Esophagus muscularis mucosa (tissue), 4 donors: Measurements from ENCODE around the gene C9. TPM values are rescaled to one million over a fixed set of nuclear protein-coding genes. Genes with fewer than 3 reads are reported as not detected.
"Not testable (repeated sequence)": the region's sequence is repeated elsewhere in the genome, so short reads cannot be mapped to it uniquely, and the experiment has no call there.

Experiments
- DNase-seq: peaks from one replicate; pipeline ENCODE4 v3.0.0-alpha.2; 2017; ENCODE audit errors: extremely low spot score
- H3K27ac ChIP-seq, 4 donors: fragments of 200-600 bp; sonication (generic); replicated peaks in 1 of 4; 1 replicate in 3 of 4; 2 replicates in 1 of 4; pipeline ENCODE4 v1.5.1; 2016 to 2019; ENCODE audit warnings: mild to moderate bottlenecking in 1 of 4
- H3K27me3 ChIP-seq, 4 donors: fragments of 200-600 bp; sonication (generic); one replicate each; pipeline versions ENCODE4 v1.5.1 to v1.6.0; 2016 to 2019
- H3K36me3 ChIP-seq, 4 donors: fragments of 200-600 bp; sonication (generic); one replicate each; pipeline ENCODE4 v1.5.1; 2016 to 2019
- H3K4me1 ChIP-seq, 4 donors: fragments of 200-600 bp; sonication (generic); one replicate each; pipeline ENCODE4 v1.5.1; 2016 to 2019
- H3K4me3 ChIP-seq, 4 donors: fragments of 200-600 bp; sonication (generic); 1 replicate in 2 of 4; 2 replicates in 2 of 4; pipeline ENCODE4 v1.5.1; 2016 to 2019; ENCODE audit warnings: mild to moderate bottlenecking in 4 of 4, moderate library complexity in 1 of 4
- H3K9me3 ChIP-seq, 4 donors: fragments of 200-600 bp; sonication (generic); 1 replicate in 3 of 4; 2 replicates in 1 of 4; pipeline ENCODE4 v1.5.1; 2016 to 2019
- EP300 ChIP-seq: sonication (generic); formaldehyde crosslinking; IDR thresholded peaks from one replicate; pipeline ENCODE4 v1.6.1; 2017; ENCODE audit warnings: antibody characterized with exemption
- POLR2A ChIP-seq: fragments of 450-650 bp; IDR thresholded peaks from one replicate; pipeline ENCODE4 v1.6.1; 2017; ENCODE audit warnings: antibody characterized with exemption, moderate library complexity, mild to moderate bottlenecking, low read depth
- POLR2AphosphoS5 ChIP-seq, 2 donors: sonication (generic); formaldehyde crosslinking; IDR thresholded peaks; one replicate each; pipeline ENCODE4 v1.6.1; 2017; ENCODE audit warnings: antibody characterized with exemption in 2 of 2
- WGBS: methylation state at CpG from one replicate; pipeline ENCODE4 v1.1.5; 2018; 5-methylcytosine and 5-hydroxymethylcytosine counted together
- intact Hi-C: fragments of 100-400 bp; cut with DNase I; formaldehyde crosslinking; loops from one replicate; pipeline ENCODE4 v1.15.1; 2023
- total RNA-seq, 4 donors: library from RNA; depleted of rRNA; stranded (reverse); fragments of >200 nt; gene quantifications; one replicate each; pipeline versions ENCODE4 v1.1.0 to v1.2.1, GENCODE V29; 2016
- TF ChIP-seq, protein P1 (sequence below), 3 experiments: fragments of 200-600 bp in 2 of 3; fragments of 450-650 bp in 1 of 3; sonication (generic) in 2 of 3; IDR thresholded peaks; one replicate each; pipeline ENCODE4 v1.5.1; 2017 to 2019; ENCODE audit warnings: antibody characterized with exemption in 3 of 3, mild to moderate bottlenecking in 2 of 3, moderate library complexity in 1 of 3

Gene C9
- total RNA-seq, 4 donors from 2014 or later = not detected

DNA sequence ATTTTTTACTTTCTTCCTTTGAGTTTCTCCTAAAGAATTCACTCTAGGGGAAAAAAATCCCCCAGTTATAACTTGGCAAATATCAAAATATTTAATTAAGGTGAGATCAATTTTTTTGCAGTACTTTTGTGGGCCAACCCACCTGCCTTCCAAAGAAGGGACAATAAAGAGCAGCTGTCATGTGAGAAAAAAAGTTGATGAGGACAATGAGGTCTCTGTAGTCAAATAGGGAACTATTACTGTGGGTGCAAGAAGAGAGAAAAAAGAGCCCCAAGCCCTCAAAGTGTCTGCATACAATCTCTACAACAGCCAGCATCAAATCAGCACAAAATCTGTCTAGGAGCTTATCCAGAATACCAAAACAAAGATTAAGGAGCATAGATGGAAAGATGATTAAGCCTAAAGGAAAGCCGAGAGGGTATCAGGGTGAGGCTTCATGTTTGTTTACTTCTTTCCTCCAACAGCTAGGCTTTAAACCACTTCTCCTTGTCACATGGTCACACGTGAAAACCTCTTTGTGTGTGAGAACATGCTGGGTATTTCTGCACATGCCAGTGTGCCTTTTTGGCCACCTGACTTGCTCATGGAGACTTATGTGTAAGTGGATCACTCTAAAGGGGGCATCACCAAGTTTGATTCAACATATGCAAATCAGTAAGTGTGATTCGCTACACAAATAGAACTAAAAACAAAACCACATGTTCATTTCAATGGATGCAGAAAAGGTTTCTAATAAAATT, 125.8 kb downstream of the C9 start:
- Histone ChIP-seq H3K27ac (no peak overlapping the region), H3K4me1 (no peaks in the 10 kb centered on the region), H3K27me3 (no peaks in the 10 kb centered on the region), H3K4me3 (no peak overlapping the region), H3K36me3 (no peaks in the 10 kb centered on the region), H3K9me3 (peaks cover 0 to 14% (median 13%) of the 10 kb centered on the region in 4 donors)
- no peak for TF ChIP-seq POLR2AphosphoS5 (IDR thresholded peaks at IDR 0.05)
- TF ChIP-seq POLR2A = no peak
- no peak for TF ChIP-seq EP300
- TF ChIP-seq, protein P1, sequence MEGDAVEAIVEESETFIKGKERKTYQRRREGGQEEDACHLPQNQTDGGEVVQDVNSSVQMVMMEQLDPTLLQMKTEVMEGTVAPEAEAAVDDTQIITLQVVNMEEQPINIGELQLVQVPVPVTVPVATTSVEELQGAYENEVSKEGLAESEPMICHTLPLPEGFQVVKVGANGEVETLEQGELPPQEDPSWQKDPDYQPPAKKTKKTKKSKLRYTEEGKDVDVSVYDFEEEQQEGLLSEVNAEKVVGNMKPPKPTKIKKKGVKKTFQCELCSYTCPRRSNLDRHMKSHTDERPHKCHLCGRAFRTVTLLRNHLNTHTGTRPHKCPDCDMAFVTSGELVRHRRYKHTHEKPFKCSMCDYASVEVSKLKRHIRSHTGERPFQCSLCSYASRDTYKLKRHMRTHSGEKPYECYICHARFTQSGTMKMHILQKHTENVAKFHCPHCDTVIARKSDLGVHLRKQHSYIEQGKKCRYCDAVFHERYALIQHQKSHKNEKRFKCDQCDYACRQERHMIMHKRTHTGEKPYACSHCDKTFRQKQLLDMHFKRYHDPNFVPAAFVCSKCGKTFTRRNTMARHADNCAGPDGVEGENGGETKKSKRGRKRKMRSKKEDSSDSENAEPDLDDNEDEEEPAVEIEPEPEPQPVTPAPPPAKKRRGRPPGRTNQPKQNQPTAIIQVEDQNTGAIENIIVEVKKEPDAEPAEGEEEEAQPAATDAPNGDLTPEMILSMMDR (IDR thresholded peaks at IDR 0.05) = no peak
- intact Hi-C loops = no loop called here
- WGBS = 56% methylated on average over 3 of the region's 3 CpGs
- no peak for DNase-seq

DNA sequence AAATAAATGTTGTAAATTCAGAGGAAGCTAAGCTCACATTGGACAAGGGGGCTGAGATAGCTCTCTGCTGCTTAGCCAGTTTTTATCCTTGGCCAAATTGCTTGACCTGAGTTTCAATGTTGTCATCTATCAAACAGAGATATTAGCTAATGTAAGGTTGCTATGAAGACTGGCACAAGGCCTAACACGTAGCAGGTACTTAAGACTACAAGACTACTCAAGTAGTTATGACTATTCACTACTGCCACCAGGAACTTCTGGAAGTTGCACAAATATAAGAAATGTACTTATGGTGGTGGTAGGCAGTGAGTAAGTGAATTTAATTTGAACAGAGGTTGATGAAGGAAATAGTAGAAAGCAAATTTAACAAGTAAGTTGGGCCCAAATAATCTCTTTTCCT, 127.6 kb downstream of the C9 start:
- TF ChIP-seq POLR2A = no peak
- 82% methylated on average over 1 of the region's 1 CpG for whole genome bisulfite sequencing
- intact Hi-C loops = no loop called here

DNA sequence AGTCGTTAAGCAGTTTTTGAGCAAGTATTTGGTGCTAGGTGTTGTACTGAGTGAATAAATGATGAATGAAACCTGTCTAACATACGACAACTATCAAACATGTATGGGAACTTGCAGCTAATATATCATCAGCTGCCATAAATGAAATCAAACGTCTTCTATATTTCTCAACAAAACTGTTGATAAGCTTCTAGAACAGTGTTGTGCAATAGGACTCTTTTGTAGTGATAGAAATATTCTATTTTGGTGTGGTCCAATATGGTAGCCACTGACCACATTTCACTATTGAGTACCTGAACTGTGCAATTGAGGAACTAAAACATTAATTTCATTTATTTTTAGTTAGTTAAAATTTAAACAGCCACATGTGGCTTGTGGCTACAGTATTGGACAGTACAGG, 128.6 kb downstream of the C9 start:
- TF ChIP-seq POLR2A (no peak), EP300 (no peak), POLR2AphosphoS5 (IDR thresholded peaks at IDR 0.05) (no peak)
- TF ChIP-seq, protein P1 (IDR thresholded peaks at IDR 0.05) = no peak
- WGBS = 34% methylated on average over 3 of the region's 3 CpGs

More for the DNA sequence above, 127.6 kb downstream of the C9 start:
- Histone ChIP-seq H3K27ac (no peak overlapping the region), H3K36me3 (no peaks in the 10 kb centered on the region), H3K27me3 (no peaks in the 10 kb centered on the region), H3K9me3 (peaks cover 0 to 12% (median 12%) of the 10 kb centered on the region in 4 donors), H3K4me3 (no peak overlapping the region), H3K4me1 (no peaks in the 10 kb centered on the region)
- no peak for DNase-seq

DNA sequence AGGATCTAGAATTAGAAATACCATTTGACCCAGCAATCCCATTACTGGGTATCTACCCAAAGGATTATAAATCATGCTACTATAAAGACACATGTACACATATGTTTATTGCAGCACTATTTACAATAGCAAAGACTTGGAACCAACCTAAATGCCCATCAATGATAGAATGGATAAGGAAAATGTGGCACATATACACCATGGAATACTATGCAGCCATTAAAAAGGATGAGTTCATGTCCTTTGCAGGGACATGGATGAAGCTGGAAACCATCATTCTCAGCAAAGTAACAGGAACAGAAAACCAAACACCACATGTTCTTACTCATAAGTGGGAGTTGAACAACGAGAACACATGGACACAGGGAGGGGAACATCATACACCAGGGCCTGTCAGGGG, 129.8 kb downstream of the C9 start:
- DNase-seq, H3K4me3 ChIP-seq, H3K9me3 ChIP-seq, intact Hi-C loops, H3K27me3 ChIP-seq, H3K27ac ChIP-seq, H3K4me1 ChIP-seq, H3K36me3 ChIP-seq: not testable (repeated sequence)
- 43% methylated on average over 1 of the region's 1 CpG for WGBS

More for the DNA sequence above, 128.6 kb downstream of the C9 start:
- Histone ChIP-seq H3K9me3 (peaks cover 0 to 8% (median 2%) of the 10 kb centered on the region in 4 donors), H3K4me3 (no peak overlapping the region), H3K27ac (no peak overlapping the region), H3K4me1 (no peaks in the 10 kb centered on the region), H3K27me3 (no peaks in the 10 kb centered on the region), H3K36me3 (no peaks in the 10 kb centered on the region)
- no peak for DNase-seq
- intact Hi-C loops = no loop called here

Other genes with a start within 250 kb of the C9 start
- 10 to 100 TPM in 1 of 4 donors, 1 to 10 TPM in 3; 3.2 to 12.9 (median 3.9) TPM for gene FYB1, start 144.9 kb downstream of the C9 start, total RNA-seq
- 10 to 100 TPM; 48.7 to 84.3 (median 55.1) TPM for gene DAB2, start 60.5 kb upstream of the C9 start, total RNA-seq